SK-N-SH (cell line): ENCODE data around the gene UBQLN3. TPM values are rescaled to one million over a fixed set of nuclear protein-coding genes. Genes with fewer than 3 reads are reported as not detected.

Source experiments
- CTCF ChIA-PET: fragments of 300-600, 350-600 bp; formaldehyde crosslinking; extraction: SDS; loops from one replicate; lab custom pipeline; 2021; lab: Yijun Ruan, JAX
- POLR2A ChIA-PET: fragments of 350-600 bp; sonication (Branson Sonifier 250); formaldehyde crosslinking; extraction: SDS; loops from one replicate; lab custom pipeline; 2020; ENCODE audit warnings: antibody characterized with exemption, inconsistent platforms; lab: Yijun Ruan, JAX
- DNase-seq: peaks from one replicate; pipeline ENCODE4 v3.0.0; 2012
- H2AFZ ChIP-seq: fragments of 200-600 bp; sonication (generic); 2 replicates; pipeline ENCODE4 v1.8.1; 2016; ENCODE audit warnings: antibody characterized with exemption, mild to moderate bottlenecking, low read depth
- H3F3A ChIP-seq: fragments of 200-600 bp; sonication (generic); replicated peaks from 2 replicates; pipeline ENCODE3; 2016; ENCODE audit warnings: antibody characterized with exemption, mild to moderate bottlenecking; ENCODE audit not compliant: insufficient read depth
- H3K27ac ChIP-seq, 2 experiments: fragments of 200-500 bp in 1 of 2; fragments of 200-600 bp in 1 of 2; sonication (Bioruptor generic) in 1 of 2; sonication (generic), shearing (Covaris generic) in 1 of 2; 2 replicates each; pipeline versions ENCODE4 v1.5.1 to v1.6.1; 2014 to 2016; ENCODE audit warnings: low read depth in 2 of 2, inconsistent platforms in 1 of 2, low read length in 1 of 2, mild to moderate bottlenecking in 1 of 2, mixed read lengths in 1 of 2
- H3K27me3 ChIP-seq: fragments of 200-600 bp; sonication (generic), shearing (Covaris generic); 2 replicates; pipeline ENCODE4 v1.6.1; 2016; ENCODE audit warnings: mixed run types; ENCODE audit not compliant: insufficient read depth
- H3K36me3 ChIP-seq, 2 experiments: fragments of 200-500 bp in 1 of 2; fragments of 200-600 bp in 1 of 2; sonication (Bioruptor generic) in 1 of 2; sonication (generic) in 1 of 2; replicated peaks in 1 of 2; 2 replicates each; pipeline versions ENCODE3 to v1.5.1; 2014 to 2016; ENCODE audit warnings: low read length in 1 of 2, mild to moderate bottlenecking in 1 of 2; ENCODE audit not compliant: insufficient read depth in 2 of 2, control insufficient read depth in 1 of 2
- H3K4me1 ChIP-seq, 2 experiments: fragments of 200-500 bp in 1 of 2; fragments of 200-600 bp in 1 of 2; sonication (Bioruptor generic) in 1 of 2; sonication (generic), shearing (Covaris generic) in 1 of 2; 2 replicates each; pipeline versions ENCODE4 v1.5.1 to v1.6.1; 2014 to 2016; ENCODE audit warnings: low read depth in 1 of 2, low read length in 1 of 2, mixed run types in 1 of 2; ENCODE audit not compliant: insufficient read depth in 2 of 2, control insufficient read depth in 1 of 2
- H3K4me2 ChIP-seq: fragments of 200-600 bp; sonication (generic), shearing (Covaris generic); 2 replicates; pipeline ENCODE4 v1.6.1; 2017; ENCODE audit warnings: mixed run types
- H3K4me3 ChIP-seq, 2 experiments: fragments of 200-500 bp in 1 of 2; fragments of 200-600 bp in 1 of 2; sonication (Bioruptor generic) in 1 of 2; sonication (generic), shearing (Covaris generic) in 1 of 2; 2 replicates each; pipeline versions ENCODE4 v1.5.1 to v1.8.1; 2014 to 2016; ENCODE audit warnings: low read depth in 2 of 2, inconsistent platforms in 1 of 2, low read length in 1 of 2, mild to moderate bottlenecking in 1 of 2, mixed read lengths in 1 of 2, moderate library complexity in 1 of 2
- H3K79me2 ChIP-seq: fragments of 200-600 bp; sonication (generic); 2 replicates; pipeline ENCODE4 v1.8.1; 2017; ENCODE audit warnings: mild to moderate bottlenecking; ENCODE audit not compliant: insufficient read depth
- H3K9ac ChIP-seq: fragments of 200-600 bp; sonication (generic); 2 replicates; pipeline ENCODE4 v1.6.1; 2017; ENCODE audit warnings: mixed run types
- H3K9me2 ChIP-seq: fragments of 200-600 bp; sonication (generic); 2 replicates; pipeline ENCODE4 v1.6.1; 2017; ENCODE audit warnings: mixed run types
- H3K9me3 ChIP-seq: fragments of 200-600 bp; sonication (generic); 2 replicates; pipeline ENCODE4 v1.6.1; 2017; ENCODE audit warnings: mixed run types, mild to moderate bottlenecking, moderate library complexity
- H4K20me1 ChIP-seq: fragments of 200-600 bp; sonication (generic); 2 replicates; pipeline ENCODE4 v1.6.1; 2017; ENCODE audit warnings: mild to moderate bottlenecking, mixed run types; ENCODE audit not compliant: insufficient read depth
- CHD2 ChIP-seq: fragments of 150-350 bp; IDR thresholded peaks from 2 replicates; pipeline ENCODE4 v1.6.1; 2018; ENCODE audit warnings: low read length; ENCODE audit not compliant: partially characterized antibody
- ELF1 ChIP-seq: IDR thresholded peaks from 2 replicates; pipeline ENCODE4 v1.4.0; 2012
- EP300 ChIP-seq, 2 experiments: IDR thresholded peaks; 2 replicates each; pipeline versions ENCODE4 v1.4.0 to v1.6.1; 2012; ENCODE audit warnings: borderline replicate concordance in 1 of 2, low read depth in 1 of 2, low read length in 1 of 2
- FOXJ3 ChIP-seq: sonication (generic); formaldehyde crosslinking; IDR thresholded peaks from 2 replicates; pipeline ENCODE4 v1.5.1; 2020; ENCODE audit warnings: mild to moderate bottlenecking, missing genetic modification reagents
- FOXM1 ChIP-seq: IDR thresholded peaks from 2 replicates; pipeline ENCODE4 v1.4.0; 2012; ENCODE audit warnings: low read depth, mild to moderate bottlenecking
- MEF2A ChIP-seq: IDR thresholded peaks from 2 replicates; pipeline ENCODE4 v1.4.0; 2012; ENCODE audit warnings: low read depth, borderline replicate concordance
- RAD21 ChIP-seq: IDR thresholded peaks from 2 replicates; pipeline ENCODE4 v1.6.1; 2012; ENCODE audit warnings: mild to moderate bottlenecking, low read length
- RFX5 ChIP-seq: IDR thresholded peaks from 2 replicates; pipeline ENCODE4 v1.6.1; 2012; ENCODE audit warnings: mild to moderate bottlenecking, improper control_type of control experiment, low read length
- SIN3A ChIP-seq: IDR thresholded peaks from 2 replicates; pipeline ENCODE4 v1.6.1; 2012; ENCODE audit warnings: low read depth, mild to moderate bottlenecking, low read length, moderate library complexity, borderline replicate concordance
- SMC3 ChIP-seq: IDR thresholded peaks from 2 replicates; pipeline ENCODE4 v1.6.1; 2012; ENCODE audit warnings: low read depth, low read length, improper control_type of control experiment
- TAF1 ChIP-seq: IDR thresholded peaks from 2 replicates; pipeline ENCODE4 v1.6.1; 2012; ENCODE audit warnings: low read depth, mild to moderate bottlenecking, low read length, moderate library complexity, borderline replicate concordance
- TCF12 ChIP-seq: IDR thresholded peaks from 2 replicates; pipeline ENCODE4 v1.4.0; 2012
- TEAD4 ChIP-seq: IDR thresholded peaks from 2 replicates; pipeline ENCODE4 v1.4.0; 2012; ENCODE audit warnings: mild to moderate bottlenecking, borderline replicate concordance; ENCODE audit not compliant: insufficient read depth
- YY1 ChIP-seq: IDR thresholded peaks from 2 replicates; pipeline ENCODE4 v1.4.0; 2012; ENCODE audit warnings: low read depth, mild to moderate bottlenecking
- WGBS: methylation state at CpG from one replicate; pipeline ENCODE4 v1.1.6; 2017; ENCODE audit warnings: low lambda C conversion rate; 5-methylcytosine and 5-hydroxymethylcytosine counted together
- polyA plus RNA-seq, 3 experiments: library from polyadenylated mRNA; depleted of rRNA; stranded (reverse); fragments of >200 nt; gene quantifications; 2 replicates each; pipeline ENCODE4 v1.2.3, GENCODE V29; 2012
- TF ChIP-seq, protein P1 (sequence below): fragments of 150-350 bp; IDR thresholded peaks from 2 replicates; pipeline ENCODE4 v1.6.1; 2016; ENCODE audit warnings: mild to moderate bottlenecking, low read depth, low read length
- TF ChIP-seq, protein P2 (sequence below): IDR thresholded peaks from 2 replicates; pipeline ENCODE4 v1.4.0; 2012; ENCODE audit warnings: low read depth
- TF ChIP-seq, protein P3 (sequence below): IDR thresholded peaks from 2 replicates; pipeline ENCODE4 v1.6.1; 2012; ENCODE audit warnings: mild to moderate bottlenecking, low read depth, low read length, moderate library complexity
- TF ChIP-seq, protein P4 (sequence below): IDR thresholded peaks from 2 replicates; pipeline ENCODE4 v1.4.0; 2012; ENCODE audit warnings: low read depth, borderline replicate concordance
- TF ChIP-seq, protein P5 (sequence below): IDR thresholded peaks from 2 replicates; pipeline ENCODE4 v1.4.0; 2012; ENCODE audit warnings: low read depth, borderline replicate concordance

Gene UBQLN3
- polyA plus RNA-seq, 1 of the 3 experiments (the other 2 are of a cell fraction), result not detected

DNA sequence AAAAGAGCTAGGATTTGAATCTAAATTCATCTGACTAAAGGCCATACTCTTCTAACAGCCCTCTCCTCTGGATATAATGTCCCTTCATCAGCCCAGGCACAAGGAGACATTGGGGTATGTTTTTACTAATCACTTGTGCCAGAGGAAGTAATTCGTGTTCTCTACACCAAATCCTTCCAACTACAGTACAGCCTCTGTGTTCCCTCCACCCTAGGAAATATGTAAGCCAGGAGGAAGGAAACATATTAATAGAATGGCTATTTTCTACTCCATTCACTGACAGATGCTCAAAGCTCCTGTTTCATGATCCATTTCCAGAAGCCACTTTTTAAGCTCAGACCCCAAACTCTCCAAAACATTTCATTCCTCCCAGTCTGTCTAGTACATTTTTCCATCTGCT lies 18.7 kb upstream of the UBQLN3 start:
- no peak overlapping the region for H3K4me3 ChIP-seq
- no peak overlapping the region for H2AFZ ChIP-seq
- H3K9me3 ChIP-seq, result no peaks in the 10 kb centered on the region
- WGBS, result 0% methylated on average over 1 of the region's 1 CpG
- H3K27ac ChIP-seq, result no peak overlapping the region
- peaks cover 9% of the 10 kb centered on the region for H3K27me3 ChIP-seq
- H3F3A ChIP-seq, result no peaks in the 10 kb centered on the region
- H4K20me1 ChIP-seq, result no peaks in the 10 kb centered on the region
- POLR2A ChIA-PET, result no interaction called here
- no peaks in the 10 kb centered on the region for H3K79me2 ChIP-seq
- no peaks in the 10 kb centered on the region for H3K9me2 ChIP-seq
- no peak overlapping the region for H3K4me2 ChIP-seq
- H3K9ac ChIP-seq, result no peak overlapping the region
- no peaks in the 10 kb centered on the region for H3K36me3 ChIP-seq
- DNase-seq, result no peak
- no peaks in the 10 kb centered on the region for H3K4me1 ChIP-seq
- CTCF ChIA-PET, result no interaction called here
- TF ChIP-seq TEAD4 (no peak), ELF1 (no peak), FOXM1 (no peak), CHD2 (no peak), YY1 (no peak)
- TF ChIP-seq, protein P1, sequence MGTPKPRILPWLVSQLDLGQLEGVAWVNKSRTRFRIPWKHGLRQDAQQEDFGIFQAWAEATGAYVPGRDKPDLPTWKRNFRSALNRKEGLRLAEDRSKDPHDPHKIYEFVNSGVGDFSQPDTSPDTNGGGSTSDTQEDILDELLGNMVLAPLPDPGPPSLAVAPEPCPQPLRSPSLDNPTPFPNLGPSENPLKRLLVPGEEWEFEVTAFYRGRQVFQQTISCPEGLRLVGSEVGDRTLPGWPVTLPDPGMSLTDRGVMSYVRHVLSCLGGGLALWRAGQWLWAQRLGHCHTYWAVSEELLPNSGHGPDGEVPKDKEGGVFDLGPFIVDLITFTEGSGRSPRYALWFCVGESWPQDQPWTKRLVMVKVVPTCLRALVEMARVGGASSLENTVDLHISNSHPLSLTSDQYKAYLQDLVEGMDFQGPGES, result no peak
- TF ChIP-seq, all 33 proteins: peak for 0

DNA sequence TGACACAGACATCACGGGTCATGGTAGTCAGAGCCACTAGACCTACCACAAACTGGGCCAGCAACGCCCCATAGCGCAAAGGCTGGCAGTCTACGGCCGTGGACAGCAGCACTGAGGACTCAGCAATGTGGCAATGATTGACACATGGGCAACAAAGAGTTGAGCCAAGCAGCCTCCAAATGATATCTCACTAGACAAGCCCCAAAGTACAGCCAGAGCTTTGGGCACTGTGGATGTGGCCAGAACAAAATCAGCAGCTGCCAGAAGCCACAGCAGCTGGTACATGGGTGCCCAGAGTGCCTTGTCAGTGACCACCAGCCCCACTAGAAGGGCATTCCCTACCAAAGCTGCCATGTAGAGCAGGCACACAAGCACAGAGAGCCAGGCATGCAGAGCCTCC lies 18.0 kb upstream of the UBQLN3 start:
- Histone ChIP-seq H3K9me2 (no peaks in the 10 kb centered on the region), H3K4me3 (no peak overlapping the region), H3K27me3 (peaks cover 9% of the 10 kb centered on the region), H3K9ac (no peak overlapping the region), H3K27ac (no peak overlapping the region), H3K79me2 (no peaks in the 10 kb centered on the region), H3F3A (no peaks in the 10 kb centered on the region), H3K9me3 (no peaks in the 10 kb centered on the region), H4K20me1 (no peaks in the 10 kb centered on the region), H2AFZ (no peak overlapping the region), H3K4me1 (no peaks in the 10 kb centered on the region), H3K36me3 (no peaks in the 10 kb centered on the region), H3K4me2 (no peak overlapping the region)
- DNase-seq, result no peak
- CTCF ChIA-PET, result no interaction called here
- TF ChIP-seq TAF1 (no peak), SMC3 (no peak), TEAD4 (no peak), SIN3A (no peak), EP300 (IDR thresholded peaks at IDR 0.05; ENCODE audit: borderline replicate concordance in 1 of 2, low read depth in 1 of 2, low read length in 1 of 2) (no peak), RFX5 (no peak), ELF1 (no peak), TCF12 (no peak), FOXJ3 (no peak), RAD21 (no peak), YY1 (no peak), MEF2A (no peak)
- TF ChIP-seq, protein P2, sequence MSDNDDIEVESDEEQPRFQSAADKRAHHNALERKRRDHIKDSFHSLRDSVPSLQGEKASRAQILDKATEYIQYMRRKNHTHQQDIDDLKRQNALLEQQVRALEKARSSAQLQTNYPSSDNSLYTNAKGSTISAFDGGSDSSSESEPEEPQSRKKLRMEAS, result no peak
- TF ChIP-seq, protein P3, sequence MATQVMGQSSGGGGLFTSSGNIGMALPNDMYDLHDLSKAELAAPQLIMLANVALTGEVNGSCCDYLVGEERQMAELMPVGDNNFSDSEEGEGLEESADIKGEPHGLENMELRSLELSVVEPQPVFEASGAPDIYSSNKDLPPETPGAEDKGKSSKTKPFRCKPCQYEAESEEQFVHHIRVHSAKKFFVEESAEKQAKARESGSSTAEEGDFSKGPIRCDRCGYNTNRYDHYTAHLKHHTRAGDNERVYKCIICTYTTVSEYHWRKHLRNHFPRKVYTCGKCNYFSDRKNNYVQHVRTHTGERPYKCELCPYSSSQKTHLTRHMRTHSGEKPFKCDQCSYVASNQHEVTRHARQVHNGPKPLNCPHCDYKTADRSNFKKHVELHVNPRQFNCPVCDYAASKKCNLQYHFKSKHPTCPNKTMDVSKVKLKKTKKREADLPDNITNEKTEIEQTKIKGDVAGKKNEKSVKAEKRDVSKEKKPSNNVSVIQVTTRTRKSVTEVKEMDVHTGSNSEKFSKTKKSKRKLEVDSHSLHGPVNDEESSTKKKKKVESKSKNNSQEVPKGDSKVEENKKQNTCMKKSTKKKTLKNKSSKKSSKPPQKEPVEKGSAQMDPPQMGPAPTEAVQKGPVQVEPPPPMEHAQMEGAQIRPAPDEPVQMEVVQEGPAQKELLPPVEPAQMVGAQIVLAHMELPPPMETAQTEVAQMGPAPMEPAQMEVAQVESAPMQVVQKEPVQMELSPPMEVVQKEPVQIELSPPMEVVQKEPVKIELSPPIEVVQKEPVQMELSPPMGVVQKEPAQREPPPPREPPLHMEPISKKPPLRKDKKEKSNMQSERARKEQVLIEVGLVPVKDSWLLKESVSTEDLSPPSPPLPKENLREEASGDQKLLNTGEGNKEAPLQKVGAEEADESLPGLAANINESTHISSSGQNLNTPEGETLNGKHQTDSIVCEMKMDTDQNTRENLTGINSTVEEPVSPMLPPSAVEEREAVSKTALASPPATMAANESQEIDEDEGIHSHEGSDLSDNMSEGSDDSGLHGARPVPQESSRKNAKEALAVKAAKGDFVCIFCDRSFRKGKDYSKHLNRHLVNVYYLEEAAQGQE, result no peak
- TF ChIP-seq, protein P4, sequence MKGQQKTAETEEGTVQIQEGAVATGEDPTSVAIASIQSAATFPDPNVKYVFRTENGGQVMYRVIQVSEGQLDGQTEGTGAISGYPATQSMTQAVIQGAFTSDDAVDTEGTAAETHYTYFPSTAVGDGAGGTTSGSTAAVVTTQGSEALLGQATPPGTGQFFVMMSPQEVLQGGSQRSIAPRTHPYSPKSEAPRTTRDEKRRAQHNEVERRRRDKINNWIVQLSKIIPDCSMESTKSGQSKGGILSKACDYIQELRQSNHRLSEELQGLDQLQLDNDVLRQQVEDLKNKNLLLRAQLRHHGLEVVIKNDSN, result no peak
- TF ChIP-seq, protein P5, sequence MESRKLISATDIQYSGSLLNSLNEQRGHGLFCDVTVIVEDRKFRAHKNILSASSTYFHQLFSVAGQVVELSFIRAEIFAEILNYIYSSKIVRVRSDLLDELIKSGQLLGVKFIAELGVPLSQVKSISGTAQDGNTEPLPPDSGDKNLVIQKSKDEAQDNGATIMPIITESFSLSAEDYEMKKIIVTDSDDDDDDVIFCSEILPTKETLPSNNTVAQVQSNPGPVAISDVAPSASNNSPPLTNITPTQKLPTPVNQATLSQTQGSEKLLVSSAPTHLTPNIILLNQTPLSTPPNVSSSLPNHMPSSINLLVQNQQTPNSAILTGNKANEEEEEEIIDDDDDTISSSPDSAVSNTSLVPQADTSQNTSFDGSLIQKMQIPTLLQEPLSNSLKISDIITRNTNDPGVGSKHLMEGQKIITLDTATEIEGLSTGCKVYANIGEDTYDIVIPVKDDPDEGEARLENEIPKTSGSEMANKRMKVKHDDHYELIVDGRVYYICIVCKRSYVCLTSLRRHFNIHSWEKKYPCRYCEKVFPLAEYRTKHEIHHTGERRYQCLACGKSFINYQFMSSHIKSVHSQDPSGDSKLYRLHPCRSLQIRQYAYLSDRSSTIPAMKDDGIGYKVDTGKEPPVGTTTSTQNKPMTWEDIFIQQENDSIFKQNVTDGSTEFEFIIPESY, result no peak
- 4% methylated on average over 5 of the region's 5 CpGs for WGBS
- POLR2A ChIA-PET, result no interaction called here
